ENCODE results near the gene EHMT2.

EHMT2 gene

DNA sequence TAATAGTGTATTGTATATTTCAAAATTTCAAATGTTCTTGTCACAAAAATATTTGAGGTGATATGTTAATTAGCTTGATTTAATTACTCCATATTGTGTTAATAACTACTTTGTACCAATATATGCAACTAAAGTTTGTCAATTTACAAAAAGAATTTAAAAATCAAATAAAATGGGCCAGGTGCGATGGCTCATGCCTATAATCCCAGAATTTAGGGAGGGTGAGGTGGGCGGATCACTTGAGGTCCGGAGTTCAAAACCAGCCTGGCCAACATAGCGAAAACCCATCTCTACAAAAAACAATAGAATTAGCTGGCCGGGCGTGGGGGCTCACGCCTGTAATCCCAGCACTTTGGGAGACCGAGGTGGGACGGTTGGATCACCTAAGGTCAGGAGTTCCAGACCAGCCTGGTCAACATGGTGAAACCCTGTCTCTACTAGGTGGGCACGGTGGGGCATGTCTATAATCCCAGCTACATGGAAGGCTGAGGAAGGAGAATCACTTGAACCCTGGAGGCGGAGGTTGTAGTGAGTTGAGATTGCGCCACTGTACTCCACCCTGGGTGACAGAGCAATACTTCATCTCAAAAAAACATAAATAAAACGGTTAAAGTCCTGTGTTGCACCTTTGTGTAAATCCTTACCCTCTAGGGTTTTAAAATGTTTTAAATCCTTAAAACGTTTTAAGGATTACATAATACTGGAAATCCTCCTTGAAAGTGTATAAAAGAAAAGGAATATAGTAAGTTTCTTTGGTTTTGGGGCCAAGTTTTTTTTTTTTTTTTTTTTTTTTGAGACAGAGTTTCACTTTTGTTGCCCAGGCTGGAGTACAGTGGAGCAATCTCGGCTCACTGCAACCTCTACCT, 65.9 kb downstream of the EHMT2 start:
- no peaks in the 10 kb centered on the region for H3K9me3 ChIP-seq (ENCODE audit: control insufficient read depth in 1 of 2, low read length in 2 of 2)
- H3K4me3 ChIP-seq (ENCODE audit: low read depth in 1 of 2, low read length in 2 of 2), result peak overlapping the region in 1 of 2 donors; percentile 80
- no peaks in the 10 kb centered on the region for H3K27me3 ChIP-seq (ENCODE audit: control insufficient read depth in 1 of 2, insufficient read depth in 2 of 2, low read length in 2 of 2)
- H3K9ac ChIP-seq (ENCODE audit: low read depth in 1 of 2, low read length in 2 of 2), result peak overlapping the region; percentile 83 to 90
- peaks cover 10 to 37% of the 10 kb centered on the region in 2 donors for H3K4me1 ChIP-seq (ENCODE audit: control insufficient read depth in 1 of 2, insufficient read depth in 2 of 2, low read length in 2 of 2)
- H3K36me3 ChIP-seq (ENCODE audit: control insufficient read depth in 1 of 2, insufficient read depth in 2 of 2, low read length in 2 of 2), result no peaks in the 10 kb centered on the region
- peak overlapping the region; percentile 14 for H3K27ac ChIP-seq (ENCODE audit: low read depth, low read length)

- peaks cover 9 to 34% of the 10 kb centered on the region in 2 donors for H3K4me1 ChIP-seq (ENCODE audit: control insufficient read depth in 1 of 2, insufficient read depth in 2 of 2, low read length in 2 of 2)
- no peaks in the 10 kb centered on the region for H3K27me3 ChIP-seq (ENCODE audit: control insufficient read depth in 1 of 2, insufficient read depth in 2 of 2, low read length in 2 of 2)
- H3K4me3 ChIP-seq (ENCODE audit: low read depth in 1 of 2, low read length in 2 of 2), result peak overlapping the region; percentile 77 to 80
- H3K9me3 ChIP-seq (ENCODE audit: control insufficient read depth in 1 of 2, low read length in 2 of 2), result no peaks in the 10 kb centered on the region
- peak overlapping the region; percentile 64 for H3K27ac ChIP-seq (ENCODE audit: low read depth, low read length)
- no peaks in the 10 kb centered on the region for H3K36me3 ChIP-seq (ENCODE audit: control insufficient read depth in 1 of 2, insufficient read depth in 2 of 2, low read length in 2 of 2)
- peak overlapping the region; percentile 83 to 90 for H3K9ac ChIP-seq (ENCODE audit: low read depth in 1 of 2, low read length in 2 of 2)
Observed at GRCh38 chr6:31830886-31831335, 66.6 kb downstream of the EHMT2 start.
